Esophagus squamous epithelium (tissue), 4 donors: ENCODE results near the gene RAB14.

Source experiments
- CTCF ChIP-seq, 6 experiments: fragments of 450-650 bp in 4 of 6; fragments of 200-600 bp in 2 of 6; sonication (generic) in 2 of 6; IDR thresholded peaks; one replicate each; pipeline ENCODE4 v1.5.1; 2016 to 2019; ENCODE audit warnings: antibody characterized with exemption in 6 of 6, mild to moderate bottlenecking in 4 of 6, moderate library complexity in 4 of 6
- POLR2A ChIP-seq, 4 donors: fragments of 450-650 bp; IDR thresholded peaks; one replicate each; pipeline ENCODE4 v1.6.1; 2017; ENCODE audit warnings: antibody characterized with exemption in 4 of 4, mild to moderate bottlenecking in 4 of 4, moderate library complexity in 3 of 4

DNA sequence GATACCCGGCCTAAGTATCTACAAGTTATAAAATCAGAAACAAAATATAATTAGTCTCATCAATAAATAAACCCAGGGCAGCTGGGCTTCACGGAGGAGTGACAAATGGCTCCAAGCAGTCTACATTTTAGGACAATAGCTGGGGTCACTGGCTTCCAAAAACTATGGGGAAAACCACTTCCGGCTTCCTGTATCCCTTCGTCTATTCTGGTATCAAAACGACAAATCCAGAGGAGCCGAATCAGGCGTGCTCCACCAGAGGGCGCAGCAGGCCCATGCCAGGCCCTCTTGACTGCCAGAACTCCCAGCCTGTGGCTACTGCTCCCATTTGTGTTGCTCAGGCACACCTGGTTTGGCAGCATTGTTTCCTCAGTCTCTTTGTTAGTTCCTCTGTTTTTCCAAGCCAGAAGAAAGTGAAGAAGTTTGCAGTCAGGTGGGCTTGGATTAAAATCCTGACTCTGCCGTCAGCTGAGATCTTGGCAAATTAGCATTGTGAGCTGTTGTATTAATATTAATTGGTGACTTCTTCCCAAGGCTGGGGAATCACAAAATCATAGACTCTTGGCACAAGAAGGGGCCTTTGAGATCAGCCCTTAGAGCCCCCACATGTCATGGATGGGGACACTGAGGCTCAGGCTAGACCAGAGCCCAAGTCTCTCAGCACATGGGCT, 11.6 kb upstream of the RAB14 start:
- peak; percentile 83 to 98 (median 96) for TF ChIP-seq CTCF (IDR thresholded peaks at IDR 0.05)
- no peak for TF ChIP-seq POLR2A (IDR thresholded peaks at IDR 0.05)
